ENCODE results near the gene SLFN12L.

SLFN12L gene

DNA sequence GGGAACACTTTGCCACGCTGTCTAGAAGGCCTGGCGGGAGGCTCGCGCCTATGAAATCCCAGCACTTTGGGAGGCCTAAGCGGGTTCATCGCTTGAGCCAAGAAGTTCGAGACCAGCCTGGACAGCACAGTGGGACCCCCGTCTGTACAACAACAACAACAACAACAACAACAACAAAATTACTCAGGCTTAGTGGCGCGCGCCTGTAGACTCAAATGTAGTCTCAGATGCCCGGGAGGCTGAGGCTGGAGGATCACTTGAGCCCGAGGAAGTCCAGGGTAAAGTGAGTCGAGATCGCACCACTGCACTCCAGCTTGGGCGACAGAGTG is 88.6 kb downstream of the SLFN12L start:
- TF ChIP-seq SNAI2 (CRISPR knock-in tag; IDR thresholded peaks at IDR 0.05) (no peak), ZFP3 (CRISPR knock-in tag; IDR thresholded peaks at IDR 0.05) (no peak), ZNF70 (CRISPR knock-in tag; IDR thresholded peaks at IDR 0.05) (no peak), TCF4 (CRISPR knock-in tag; IDR thresholded peaks at IDR 0.05; ENCODE audit: borderline replicate concordance) (no peak), GLIS3 (CRISPR knock-in tag; IDR thresholded peaks at IDR 0.05) (no peak), ZNF565 (CRISPR knock-in tag; conservative IDR thresholded peaks at IDR 0.05; ENCODE audit: low read depth) (no peak), ISL1 (CRISPR knock-in tag; IDR thresholded peaks at IDR 0.05) (no peak), ZNF8 (CRISPR knock-in tag; IDR thresholded peaks at IDR 0.05) (no peak), OSR1 (CRISPR knock-in tag; IDR thresholded peaks at IDR 0.05) (no peak), PPARA (CRISPR knock-in tag; IDR thresholded peaks at IDR 0.05; ENCODE audit: borderline replicate concordance) (no peak), BACH2 (CRISPR knock-in tag; IDR thresholded peaks at IDR 0.05; ENCODE audit: borderline replicate concordance) (no peak), RARB (CRISPR knock-in tag; IDR thresholded peaks at IDR 0.05) (no peak), TOX (CRISPR knock-in tag; IDR thresholded peaks at IDR 0.05; ENCODE audit: borderline replicate concordance) (no peak), ESRRG (CRISPR knock-in tag; IDR thresholded peaks at IDR 0.05) (no peak), ARNTL (CRISPR knock-in tag; IDR thresholded peaks at IDR 0.05; ENCODE audit: borderline replicate concordance, low read depth) (no peak)
- TF ChIP-seq, protein P1, sequence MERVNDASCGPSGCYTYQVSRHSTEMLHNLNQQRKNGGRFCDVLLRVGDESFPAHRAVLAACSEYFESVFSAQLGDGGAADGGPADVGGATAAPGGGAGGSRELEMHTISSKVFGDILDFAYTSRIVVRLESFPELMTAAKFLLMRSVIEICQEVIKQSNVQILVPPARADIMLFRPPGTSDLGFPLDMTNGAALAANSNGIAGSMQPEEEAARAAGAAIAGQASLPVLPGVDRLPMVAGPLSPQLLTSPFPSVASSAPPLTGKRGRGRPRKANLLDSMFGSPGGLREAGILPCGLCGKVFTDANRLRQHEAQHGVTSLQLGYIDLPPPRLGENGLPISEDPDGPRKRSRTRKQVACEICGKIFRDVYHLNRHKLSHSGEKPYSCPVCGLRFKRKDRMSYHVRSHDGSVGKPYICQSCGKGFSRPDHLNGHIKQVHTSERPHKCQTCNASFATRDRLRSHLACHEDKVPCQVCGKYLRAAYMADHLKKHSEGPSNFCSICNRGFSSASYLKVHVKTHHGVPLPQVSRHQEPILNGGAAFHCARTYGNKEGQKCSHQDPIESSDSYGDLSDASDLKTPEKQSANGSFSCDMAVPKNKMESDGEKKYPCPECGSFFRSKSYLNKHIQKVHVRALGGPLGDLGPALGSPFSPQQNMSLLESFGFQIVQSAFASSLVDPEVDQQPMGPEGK (CRISPR knock-in tag; IDR thresholded peaks at IDR 0.05; ENCODE audit: borderline replicate concordance) = no peak
- TF ChIP-seq, protein P2, sequence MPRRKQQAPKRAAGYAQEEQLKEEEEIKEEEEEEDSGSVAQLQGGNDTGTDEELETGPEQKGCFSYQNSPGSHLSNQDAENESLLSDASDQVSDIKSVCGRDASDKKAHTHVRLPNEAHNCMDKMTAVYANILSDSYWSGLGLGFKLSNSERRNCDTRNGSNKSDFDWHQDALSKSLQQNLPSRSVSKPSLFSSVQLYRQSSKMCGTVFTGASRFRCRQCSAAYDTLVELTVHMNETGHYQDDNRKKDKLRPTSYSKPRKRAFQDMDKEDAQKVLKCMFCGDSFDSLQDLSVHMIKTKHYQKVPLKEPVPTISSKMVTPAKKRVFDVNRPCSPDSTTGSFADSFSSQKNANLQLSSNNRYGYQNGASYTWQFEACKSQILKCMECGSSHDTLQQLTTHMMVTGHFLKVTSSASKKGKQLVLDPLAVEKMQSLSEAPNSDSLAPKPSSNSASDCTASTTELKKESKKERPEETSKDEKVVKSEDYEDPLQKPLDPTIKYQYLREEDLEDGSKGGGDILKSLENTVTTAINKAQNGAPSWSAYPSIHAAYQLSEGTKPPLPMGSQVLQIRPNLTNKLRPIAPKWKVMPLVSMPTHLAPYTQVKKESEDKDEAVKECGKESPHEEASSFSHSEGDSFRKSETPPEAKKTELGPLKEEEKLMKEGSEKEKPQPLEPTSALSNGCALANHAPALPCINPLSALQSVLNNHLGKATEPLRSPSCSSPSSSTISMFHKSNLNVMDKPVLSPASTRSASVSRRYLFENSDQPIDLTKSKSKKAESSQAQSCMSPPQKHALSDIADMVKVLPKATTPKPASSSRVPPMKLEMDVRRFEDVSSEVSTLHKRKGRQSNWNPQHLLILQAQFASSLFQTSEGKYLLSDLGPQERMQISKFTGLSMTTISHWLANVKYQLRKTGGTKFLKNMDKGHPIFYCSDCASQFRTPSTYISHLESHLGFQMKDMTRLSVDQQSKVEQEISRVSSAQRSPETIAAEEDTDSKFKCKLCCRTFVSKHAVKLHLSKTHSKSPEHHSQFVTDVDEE (CRISPR knock-in tag; IDR thresholded peaks at IDR 0.05) = no peak
- TF ChIP-seq, protein P3, sequence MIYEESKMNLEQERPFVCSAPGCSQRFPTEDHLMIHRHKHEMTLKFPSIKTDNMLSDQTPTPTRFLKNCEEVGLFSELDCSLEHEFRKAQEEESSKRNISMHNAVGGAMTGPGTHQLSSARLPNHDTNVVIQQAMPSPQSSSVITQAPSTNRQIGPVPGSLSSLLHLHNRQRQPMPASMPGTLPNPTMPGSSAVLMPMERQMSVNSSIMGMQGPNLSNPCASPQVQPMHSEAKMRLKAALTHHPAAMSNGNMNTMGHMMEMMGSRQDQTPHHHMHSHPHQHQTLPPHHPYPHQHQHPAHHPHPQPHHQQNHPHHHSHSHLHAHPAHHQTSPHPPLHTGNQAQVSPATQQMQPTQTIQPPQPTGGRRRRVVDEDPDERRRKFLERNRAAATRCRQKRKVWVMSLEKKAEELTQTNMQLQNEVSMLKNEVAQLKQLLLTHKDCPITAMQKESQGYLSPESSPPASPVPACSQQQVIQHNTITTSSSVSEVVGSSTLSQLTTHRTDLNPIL (CRISPR knock-in tag; IDR thresholded peaks at IDR 0.05; ENCODE audit: low read depth) = no peak
- TF ChIP-seq, protein P4, sequence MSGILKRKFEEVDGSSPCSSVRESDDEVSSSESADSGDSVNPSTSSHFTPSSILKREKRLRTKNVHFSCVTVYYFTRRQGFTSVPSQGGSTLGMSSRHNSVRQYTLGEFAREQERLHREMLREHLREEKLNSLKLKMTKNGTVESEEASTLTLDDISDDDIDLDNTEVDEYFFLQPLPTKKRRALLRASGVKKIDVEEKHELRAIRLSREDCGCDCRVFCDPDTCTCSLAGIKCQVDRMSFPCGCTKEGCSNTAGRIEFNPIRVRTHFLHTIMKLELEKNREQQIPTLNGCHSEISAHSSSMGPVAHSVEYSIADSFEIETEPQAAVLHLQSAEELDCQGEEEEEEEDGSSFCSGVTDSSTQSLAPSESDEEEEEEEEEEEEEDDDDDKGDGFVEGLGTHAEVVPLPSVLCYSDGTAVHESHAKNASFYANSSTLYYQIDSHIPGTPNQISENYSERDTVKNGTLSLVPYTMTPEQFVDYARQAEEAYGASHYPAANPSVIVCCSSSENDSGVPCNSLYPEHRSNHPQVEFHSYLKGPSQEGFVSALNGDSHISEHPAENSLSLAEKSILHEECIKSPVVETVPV (CRISPR knock-in tag; IDR thresholded peaks at IDR 0.05) = no peak
- TF ChIP-seq, protein P5, sequence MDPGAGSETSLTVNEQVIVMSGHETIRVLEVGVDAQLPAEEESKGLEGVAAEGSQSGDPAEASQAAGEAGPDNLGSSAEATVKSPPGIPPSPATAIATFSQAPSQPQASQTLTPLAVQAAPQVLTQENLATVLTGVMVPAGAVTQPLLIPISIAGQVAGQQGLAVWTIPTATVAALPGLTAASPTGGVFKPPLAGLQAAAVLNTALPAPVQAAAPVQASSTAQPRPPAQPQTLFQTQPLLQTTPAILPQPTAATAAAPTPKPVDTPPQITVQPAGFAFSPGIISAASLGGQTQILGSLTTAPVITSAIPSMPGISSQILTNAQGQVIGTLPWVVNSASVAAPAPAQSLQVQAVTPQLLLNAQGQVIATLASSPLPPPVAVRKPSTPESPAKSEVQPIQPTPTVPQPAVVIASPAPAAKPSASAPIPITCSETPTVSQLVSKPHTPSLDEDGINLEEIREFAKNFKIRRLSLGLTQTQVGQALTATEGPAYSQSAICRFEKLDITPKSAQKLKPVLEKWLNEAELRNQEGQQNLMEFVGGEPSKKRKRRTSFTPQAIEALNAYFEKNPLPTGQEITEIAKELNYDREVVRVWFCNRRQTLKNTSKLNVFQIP (CRISPR knock-in tag; IDR thresholded peaks at IDR 0.05; ENCODE audit: borderline replicate concordance, low read depth) = no peak
- peak; percentile 31 for ATAC-seq

DNA sequence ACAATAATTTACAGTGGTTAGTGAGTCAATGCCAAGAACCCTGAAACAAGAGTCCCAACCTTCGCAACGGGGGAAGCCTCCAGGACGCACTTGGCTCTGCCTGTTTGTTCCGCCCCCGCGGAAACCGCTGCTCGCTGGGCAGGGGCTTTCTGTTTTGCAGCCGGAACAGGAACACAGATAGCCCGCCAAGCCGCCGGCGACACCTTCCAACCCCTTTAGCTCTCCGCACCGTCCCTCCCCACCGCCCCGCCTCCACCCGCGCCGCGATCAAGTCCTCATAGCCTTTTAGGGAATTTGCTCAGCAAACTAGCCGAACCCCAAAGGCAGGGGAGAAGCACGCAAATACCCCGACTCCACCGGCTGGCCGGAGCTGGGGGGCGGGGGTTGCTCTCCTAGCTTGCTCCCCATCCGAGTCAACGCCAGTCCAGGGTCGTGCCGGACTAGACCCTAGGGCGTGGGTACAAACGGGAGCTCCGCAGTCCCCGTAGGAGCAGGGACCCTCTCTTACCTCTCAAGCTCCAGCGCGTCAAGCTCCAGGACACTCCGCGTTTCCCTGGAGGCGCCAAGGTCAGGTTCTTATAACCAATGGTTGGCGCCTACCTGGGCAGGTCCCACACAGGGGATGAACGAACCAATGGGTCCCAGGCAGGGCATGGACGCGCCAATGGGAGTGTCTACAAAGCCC is 89.1 kb downstream of the SLFN12L start, which contains the start of gene SLFN13:
Gene SLFN13 (minus strand): TSS at position 553 of the 685 bp plus-strand sequence. CDS start 3,086 bp downstream, outside the sequence.
- peak; percentile 73 for ATAC-seq
- TF ChIP-seq ARNTL (CRISPR knock-in tag; IDR thresholded peaks at IDR 0.05; ENCODE audit: borderline replicate concordance, low read depth) (no peak), CSDC2 (CRISPR knock-in tag; IDR thresholded peaks at IDR 0.05) (no peak), ZFP30 (CRISPR knock-in tag; IDR thresholded peaks at IDR 0.05) (no peak), PPARA (CRISPR knock-in tag; IDR thresholded peaks at IDR 0.05; ENCODE audit: borderline replicate concordance) (no peak), ZNF70 (CRISPR knock-in tag; IDR thresholded peaks at IDR 0.05) (no peak), GLIS3 (CRISPR knock-in tag; IDR thresholded peaks at IDR 0.05) (no peak), RARB (CRISPR knock-in tag; IDR thresholded peaks at IDR 0.05) (no peak), TOX (CRISPR knock-in tag; IDR thresholded peaks at IDR 0.05; ENCODE audit: borderline replicate concordance) (no peak), ZNF8 (CRISPR knock-in tag; IDR thresholded peaks at IDR 0.05) (no peak), ZFP3 (CRISPR knock-in tag; IDR thresholded peaks at IDR 0.05) (no peak), ZC3H10 (CRISPR knock-in tag; IDR thresholded peaks at IDR 0.05) (no peak)
- TF ChIP-seq, protein P5 (CRISPR knock-in tag; IDR thresholded peaks at IDR 0.05; ENCODE audit: borderline replicate concordance, low read depth) = no peak
- TF ChIP-seq, protein P2 (CRISPR knock-in tag; IDR thresholded peaks at IDR 0.05) = no peak
- TF ChIP-seq, protein P3 (CRISPR knock-in tag; IDR thresholded peaks at IDR 0.05; ENCODE audit: low read depth) = no peak
